Gastroesophageal sphincter (tissue), 4 donors: Measurements from ENCODE around the gene PLA2G5. TPM values are rescaled to one million over a fixed set of nuclear protein-coding genes. Genes with fewer than 3 reads are reported as not detected.
A peak's percentile ranks its signal among the peaks of the same experiment; 100 is the strongest.

Experiments
- ATAC-seq: fragments of 150-250 bp; one replicate; pipeline ENCODE4 v1.9.1; 2016; ENCODE audit warnings: mild to moderate bottlenecking, moderate library complexity
- H3K27ac ChIP-seq, 4 donors: fragments of 200-600 bp; sonication (generic) in 3 of 4; 1 replicate in 3 of 4; 2 replicates in 1 of 4; pipeline ENCODE4 v1.5.1; 2016 to 2019
- H3K27me3 ChIP-seq: fragments of 200-600 bp; sonication (generic); one replicate; pipeline ENCODE4 v1.5.1; 2019
- H3K36me3 ChIP-seq, 2 donors: fragments of 200-600 bp; sonication (generic); one replicate each; pipeline ENCODE4 v1.5.1; 2019; ENCODE audit warnings: control low read depth in 1 of 2
- H3K4me1 ChIP-seq, 3 donors: fragments of 200-600 bp; sonication (generic); 1 replicate in 2 of 3; 2 replicates in 1 of 3; pipeline ENCODE4 v1.5.1; 2016 to 2019; ENCODE audit warnings: control low read depth in 2 of 3
- H3K4me3 ChIP-seq, 2 donors: fragments of 200-600 bp; sonication (generic); one replicate each; pipeline ENCODE4 v1.5.1; 2019; ENCODE audit warnings: mild to moderate bottlenecking in 1 of 2, moderate library complexity in 1 of 2
- H3K9me3 ChIP-seq, 3 donors: fragments of 200-600 bp; sonication (generic); one replicate each; pipeline ENCODE4 v1.5.1; 2017 to 2019; ENCODE audit warnings: control low read depth in 2 of 3
- CTCF ChIP-seq, 4 experiments: fragments of 200-600 bp in 2 of 4; fragments of 450-650 bp in 2 of 4; sonication (generic) in 1 of 4; IDR thresholded peaks; one replicate each; pipeline ENCODE4 v1.5.1; 2017 to 2019; ENCODE audit warnings: antibody characterized with exemption in 4 of 4, mild to moderate bottlenecking in 2 of 4, moderate library complexity in 2 of 4
- EP300 ChIP-seq: sonication (generic); formaldehyde crosslinking; IDR thresholded peaks from one replicate; pipeline ENCODE4 v1.6.1; 2017; ENCODE audit warnings: antibody characterized with exemption, mild to moderate bottlenecking
- POLR2A ChIP-seq, 2 donors: fragments of 450-650 bp; IDR thresholded peaks; one replicate each; pipeline ENCODE4 v1.6.1; 2017; ENCODE audit warnings: antibody characterized with exemption in 2 of 2, mild to moderate bottlenecking in 2 of 2, moderate library complexity in 1 of 2
- POLR2AphosphoS5 ChIP-seq: sonication (generic); formaldehyde crosslinking; IDR thresholded peaks from one replicate; pipeline ENCODE4 v1.6.1; 2017; ENCODE audit warnings: antibody characterized with exemption
- WGBS, 2 donors: methylation state at CpG; one replicate each; pipeline ENCODE4 v1.1.5; 2018; ENCODE audit warnings: low coverage in 1 of 2; 5-methylcytosine and 5-hydroxymethylcytosine counted together
- total RNA-seq, 4 donors: library from RNA; depleted of rRNA; stranded (reverse); fragments of >200 nt; gene quantifications; one replicate each; pipeline ENCODE4 v1.1.0, GENCODE V29; 2016

PLA2G5 gene
- total RNA-seq, 4 donors from 2014 or later: 8.8 to 47.1 (median 23.4) TPM

GRCh38 chr1:20096840-20097447 is 26.9 kb downstream of the PLA2G5 start:
- Histone ChIP-seq H3K9me3 (peaks cover 0 to 3% (median 0%) of the 10 kb centered on the region in 3 donors), H3K27ac (no peak overlapping the region), H3K27me3 (no peaks in the 10 kb centered on the region), H3K4me3 (no peak overlapping the region), H3K36me3 (no peaks in the 10 kb centered on the region), H3K4me1 (peaks cover 0 to 22% (median 11%) of the 10 kb centered on the region in 3 donors)
- ATAC-seq: no peak
- WGBS, 2 donors: 83 to 93% methylated on average over 3 of the region's 7 CpGs
- TF ChIP-seq EP300 (no peak), POLR2A (IDR thresholded peaks at IDR 0.05) (no peak), POLR2AphosphoS5 (no peak), CTCF (IDR thresholded peaks at IDR 0.05) (no peak)

- Histone ChIP-seq H3K4me1 (peaks cover 0 to 11% (median 8%) of the 10 kb centered on the region in 3 donors), H3K27me3 (no peaks in the 10 kb centered on the region), H3K27ac (no peak overlapping the region), H3K9me3 (peaks cover 0 to 3% (median 0%) of the 10 kb centered on the region in 3 donors), H3K4me3 (no peak overlapping the region), H3K36me3 (no peaks in the 10 kb centered on the region)
- TF ChIP-seq CTCF (IDR thresholded peaks at IDR 0.05) (no peak), POLR2AphosphoS5 (no peak), POLR2A (IDR thresholded peaks at IDR 0.05) (no peak), EP300 (no peak)
- 54 to 60% methylated on average over 2 to 3 of the region's 3 CpGs for WGBS, 2 donors
- ATAC-seq: no peak
Observed at GRCh38 chr1:20099533-20099932, 29.5 kb downstream of the PLA2G5 start.

- Histone ChIP-seq H3K4me1 (peaks cover 0 to 3% (median 3%) of the 10 kb centered on the region in 3 donors), H3K9me3 (peaks cover 0 to 3% (median 0%) of the 10 kb centered on the region in 3 donors), H3K27me3 (no peaks in the 10 kb centered on the region), H3K36me3 (no peaks in the 10 kb centered on the region), H3K27ac (no peak overlapping the region), H3K4me3 (no peak overlapping the region)
- TF ChIP-seq POLR2AphosphoS5 (no peak), CTCF (IDR thresholded peaks at IDR 0.05) (peak; percentile 50 to 81 (median 74)), EP300 (no peak), POLR2A (IDR thresholded peaks at IDR 0.05) (no peak)
- peak; percentile 70 for ATAC-seq
- WGBS, 2 donors: 9 to 26% methylated on average over 6 to 7 of the region's 14 CpGs
Observed at GRCh38 chr1:20100632-20101355, 30.8 kb downstream of the PLA2G5 start.

- Histone ChIP-seq H3K4me3 (no peak overlapping the region), H3K36me3 (no peaks in the 10 kb centered on the region), H3K9me3 (no peaks in the 10 kb centered on the region), H3K27me3 (no peaks in the 10 kb centered on the region), H3K27ac (no peak overlapping the region), H3K4me1 (peaks cover 0 to 3% (median 3%) of the 10 kb centered on the region in 3 donors)
- 70 to 73% methylated on average over 1 of the region's 1 CpG for WGBS, 2 donors
- TF ChIP-seq CTCF (IDR thresholded peaks at IDR 0.05) (no peak), POLR2AphosphoS5 (peak; percentile 44)
- ATAC-seq: peak; percentile 53
Observed at GRCh38 chr1:20102875-20103274, 32.9 kb downstream of the PLA2G5 start.

- ATAC-seq: no peak
- Histone ChIP-seq H3K4me1 (peaks cover 0 to 3% (median under 1%) of the 10 kb centered on the region in 3 donors), H3K27ac (no peak overlapping the region), H3K27me3 (no peaks in the 10 kb centered on the region), H3K36me3 (no peaks in the 10 kb centered on the region), H3K9me3 (no peaks in the 10 kb centered on the region), H3K4me3 (no peak overlapping the region)
- TF ChIP-seq POLR2A (IDR thresholded peaks at IDR 0.05): no peak
- no peak for TF ChIP-seq CTCF (IDR thresholded peaks at IDR 0.05)
- TF ChIP-seq POLR2AphosphoS5: no peak
- TF ChIP-seq EP300: no peak
- WGBS, 2 donors: 45 to 71% methylated on average over 1 of the region's 1 CpG
Observed at GRCh38 chr1:20105856-20106255, 35.9 kb downstream of the PLA2G5 start.
